Measurements from ENCODE around the gene FIZ1. TPM values are rescaled to one million over a fixed set of nuclear protein-coding genes. Genes with fewer than 3 reads are reported as not detected.

FIZ1 gene
- total and polyA plus RNA-seq, 12 donors = 4.4 to 19.7 (median 10.4) TPM

- H3K27ac ChIP-seq = no peak overlapping the region
- DNase-seq = no peak
Measured at GRCh38 chr19:55567708-55568328, 31.5 kb downstream of the FIZ1 start.

GRCh38 chr19:55566823-55567222 is 32.5 kb downstream of the FIZ1 start:
- WGBS, 4 donors = 37 to 48% (median 39%) methylated on average over 9 of the region's 9 CpGs
- H3K4me1 ChIP-seq (replicated peaks in 1 of 2) = no peaks in the 10 kb centered on the region
- intact Hi-C loops (cut with DNase I) = no loop called here
- no peak overlapping the region for H3K27ac ChIP-seq
- no peak overlapping the region for H3K4me3 ChIP-seq
- H3K27me3 ChIP-seq = peaks cover 3% of the 10 kb centered on the region
- no peaks in the 10 kb centered on the region for H3K9me3 ChIP-seq (replicated peaks in 1 of 3)
- H3K36me3 ChIP-seq (replicated peaks in 1 of 2) = no peaks in the 10 kb centered on the region
- no peak for DNase-seq
- TF ChIP-seq POLR2A (IDR thresholded peaks at IDR 0.05) (no peak), CTCF (IDR thresholded peaks at IDR 0.05) (no peak)

More at GRCh38 chr19:55567708-55568328, 31.5 kb downstream of the FIZ1 start:
- H3K9me3 ChIP-seq (replicated peaks in 1 of 3) = no peaks in the 10 kb centered on the region
- intact Hi-C loops (cut with DNase I) = no loop called here
- H3K4me3 ChIP-seq = no peak overlapping the region
- H3K4me1 ChIP-seq (replicated peaks in 1 of 2) = no peaks in the 10 kb centered on the region
- peaks cover 3% of the 10 kb centered on the region for H3K27me3 ChIP-seq
- H3K36me3 ChIP-seq (replicated peaks in 1 of 2) = no peaks in the 10 kb centered on the region
- TF ChIP-seq CTCF (IDR thresholded peaks at IDR 0.05) = no peak
- TF ChIP-seq POLR2A (IDR thresholded peaks at IDR 0.05) = no peak

- no peaks in the 10 kb centered on the region for H3K36me3 ChIP-seq (replicated peaks in 1 of 2)
- 41 to 66% (median 49%) methylated on average over 12 of the region's 12 CpGs for WGBS, 4 donors
- intact Hi-C loops (cut with DNase I) = no loop called here
- H3K27ac ChIP-seq = no peak overlapping the region
- H3K9me3 ChIP-seq (replicated peaks in 1 of 3) = no peaks in the 10 kb centered on the region
- TF ChIP-seq CTCF (IDR thresholded peaks at IDR 0.05) (no peak), POLR2A (IDR thresholded peaks at IDR 0.05) (no peak)
- peaks cover 3% of the 10 kb centered on the region for H3K27me3 ChIP-seq
- DNase-seq = no peak
- no peaks in the 10 kb centered on the region for H3K4me1 ChIP-seq (replicated peaks in 1 of 2)
- no peak overlapping the region for H3K4me3 ChIP-seq
Measured at GRCh38 chr19:55563261-55563690, 36.0 kb downstream of the FIZ1 start.

- TF ChIP-seq POLR2A (IDR thresholded peaks at IDR 0.05) = no peak
- no peak for TF ChIP-seq CTCF (IDR thresholded peaks at IDR 0.05)
- intact Hi-C loops (cut with DNase I) = no loop called here
- no peak for DNase-seq
- H3K27me3 ChIP-seq = peaks cover 3% of the 10 kb centered on the region
- 67 to 84% (median 76%) methylated on average over 9 of the region's 9 CpGs for WGBS, 4 donors
- no peak overlapping the region for H3K27ac ChIP-seq
- H3K4me1 ChIP-seq (replicated peaks in 1 of 2) = no peaks in the 10 kb centered on the region
- H3K36me3 ChIP-seq (replicated peaks in 1 of 2) = no peaks in the 10 kb centered on the region
- no peaks in the 10 kb centered on the region for H3K9me3 ChIP-seq (replicated peaks in 1 of 3)
- no peak overlapping the region for H3K4me3 ChIP-seq
Measured at GRCh38 chr19:55559684-55560083, 39.6 kb downstream of the FIZ1 start.
